ENCODE measurements around the gene GNPTG.

Gene GNPTG

DNA sequence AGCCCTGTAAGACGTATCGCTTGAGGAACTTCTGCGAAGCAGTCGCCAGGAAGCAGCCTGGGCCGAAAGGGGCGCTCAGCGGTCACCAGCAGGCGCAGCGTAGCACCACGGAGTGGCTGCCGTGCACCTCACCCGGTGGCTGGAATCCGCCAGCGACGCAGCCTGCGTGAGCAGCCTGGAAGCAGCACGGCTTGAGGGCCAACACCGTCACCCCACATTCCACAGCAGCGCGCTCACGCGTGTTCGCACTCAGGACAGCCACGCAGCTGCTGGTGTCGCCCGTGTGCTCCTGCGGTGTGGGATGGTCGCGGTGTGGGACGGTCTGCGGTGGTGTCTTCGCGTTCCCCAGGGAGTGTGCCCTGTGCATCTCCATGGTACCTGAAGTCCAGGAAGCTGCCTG, 32.7 kb upstream of the GNPTG start:
- TF ChIP-seq, protein P1, sequence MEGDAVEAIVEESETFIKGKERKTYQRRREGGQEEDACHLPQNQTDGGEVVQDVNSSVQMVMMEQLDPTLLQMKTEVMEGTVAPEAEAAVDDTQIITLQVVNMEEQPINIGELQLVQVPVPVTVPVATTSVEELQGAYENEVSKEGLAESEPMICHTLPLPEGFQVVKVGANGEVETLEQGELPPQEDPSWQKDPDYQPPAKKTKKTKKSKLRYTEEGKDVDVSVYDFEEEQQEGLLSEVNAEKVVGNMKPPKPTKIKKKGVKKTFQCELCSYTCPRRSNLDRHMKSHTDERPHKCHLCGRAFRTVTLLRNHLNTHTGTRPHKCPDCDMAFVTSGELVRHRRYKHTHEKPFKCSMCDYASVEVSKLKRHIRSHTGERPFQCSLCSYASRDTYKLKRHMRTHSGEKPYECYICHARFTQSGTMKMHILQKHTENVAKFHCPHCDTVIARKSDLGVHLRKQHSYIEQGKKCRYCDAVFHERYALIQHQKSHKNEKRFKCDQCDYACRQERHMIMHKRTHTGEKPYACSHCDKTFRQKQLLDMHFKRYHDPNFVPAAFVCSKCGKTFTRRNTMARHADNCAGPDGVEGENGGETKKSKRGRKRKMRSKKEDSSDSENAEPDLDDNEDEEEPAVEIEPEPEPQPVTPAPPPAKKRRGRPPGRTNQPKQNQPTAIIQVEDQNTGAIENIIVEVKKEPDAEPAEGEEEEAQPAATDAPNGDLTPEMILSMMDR (conservative IDR thresholded peaks at IDR 0.05; ENCODE audit: low read depth, low read length): no peak
- no peak for DNase-seq (ENCODE audit: low read depth)

DNA sequence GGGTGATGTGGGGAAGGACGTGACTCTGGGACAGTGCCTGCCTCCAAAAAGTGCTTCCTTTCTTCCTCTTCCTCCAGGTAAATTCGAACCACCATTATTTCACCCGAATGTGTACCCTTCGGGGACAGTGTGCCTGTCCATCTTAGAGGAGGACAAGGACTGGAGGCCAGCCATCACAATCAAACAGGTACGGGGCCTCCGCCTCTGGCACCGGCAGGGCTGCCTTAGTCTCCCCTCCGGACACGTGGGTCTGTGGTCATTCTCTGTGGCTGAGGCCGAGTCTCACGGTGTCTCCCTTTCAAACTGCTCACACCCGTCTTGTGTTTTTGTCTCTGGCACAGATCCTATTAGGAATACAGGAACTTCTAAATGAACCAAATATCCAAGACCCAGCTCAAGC, 31.6 kb upstream of the GNPTG start:
- DNase-seq (ENCODE audit: low read depth): no peak
- H3K4me3 ChIP-seq (ENCODE audit: low read length): no peak overlapping the region
- TF ChIP-seq, protein P1 (conservative IDR thresholded peaks at IDR 0.05; ENCODE audit: low read depth, low read length): no peak

More for the DNA sequence above, 32.7 kb upstream of the GNPTG start:
- no peak overlapping the region for H3K4me3 ChIP-seq (ENCODE audit: low read length)

DNA sequence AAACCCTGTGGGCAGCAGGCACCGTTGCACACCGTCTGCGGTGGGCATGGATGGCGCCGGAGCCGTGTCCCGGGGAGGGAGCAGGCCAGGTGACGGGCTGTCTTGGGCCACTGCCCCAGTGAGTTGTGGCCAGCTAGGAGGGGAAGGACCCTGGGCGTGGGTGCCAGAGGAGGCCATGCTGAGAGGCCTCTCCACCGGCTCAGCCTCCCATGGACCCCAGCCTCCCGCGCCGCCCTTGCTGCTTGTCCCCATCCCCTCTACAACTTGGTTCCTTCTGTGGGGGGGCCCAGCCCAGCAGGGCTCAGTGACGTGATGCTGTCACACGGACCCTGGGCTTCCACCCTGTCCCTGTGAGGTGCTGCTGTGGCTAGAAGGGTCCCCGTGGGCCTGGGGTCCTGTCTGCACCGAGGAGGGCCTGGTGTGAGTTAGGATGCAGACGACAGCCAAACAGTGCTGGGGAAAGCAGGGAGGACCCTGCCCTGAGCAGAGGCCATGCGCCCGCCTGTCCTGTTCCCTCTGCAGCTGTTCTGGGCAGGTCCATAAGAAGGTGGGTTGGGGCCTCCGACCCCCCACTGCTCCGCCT, 31.0 kb upstream of the GNPTG start:
- H3K4me3 ChIP-seq (ENCODE audit: low read length): no peak overlapping the region
- TF ChIP-seq, protein P1 (conservative IDR thresholded peaks at IDR 0.05; ENCODE audit: low read depth, low read length): no peak
- DNase-seq (ENCODE audit: low read depth): no peak

DNA sequence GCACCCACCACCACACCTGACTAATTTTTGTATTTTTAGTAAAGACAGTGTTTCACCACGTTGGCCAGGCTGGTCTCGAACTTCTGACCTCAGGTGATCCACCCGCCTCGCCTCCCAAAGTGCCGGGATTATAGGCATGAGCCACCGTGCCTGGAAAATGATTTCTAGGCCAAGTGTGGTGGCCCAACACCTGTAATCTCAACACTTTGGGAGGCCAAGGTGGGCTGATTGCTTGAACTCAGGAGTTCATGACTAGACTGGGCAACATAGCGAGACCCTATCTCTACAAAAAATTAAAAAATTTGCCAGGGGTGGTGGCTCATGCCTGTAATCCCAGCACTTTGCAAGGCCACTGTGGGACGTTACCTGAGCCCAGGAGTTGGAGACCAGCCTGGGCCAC, 29.3 kb upstream of the GNPTG start:
- DNase-seq (ENCODE audit: low read depth): no peak
- TF ChIP-seq, protein P1 (conservative IDR thresholded peaks at IDR 0.05; ENCODE audit: low read depth, low read length): no peak
- no peak overlapping the region for H3K4me3 ChIP-seq (ENCODE audit: low read length)

DNA sequence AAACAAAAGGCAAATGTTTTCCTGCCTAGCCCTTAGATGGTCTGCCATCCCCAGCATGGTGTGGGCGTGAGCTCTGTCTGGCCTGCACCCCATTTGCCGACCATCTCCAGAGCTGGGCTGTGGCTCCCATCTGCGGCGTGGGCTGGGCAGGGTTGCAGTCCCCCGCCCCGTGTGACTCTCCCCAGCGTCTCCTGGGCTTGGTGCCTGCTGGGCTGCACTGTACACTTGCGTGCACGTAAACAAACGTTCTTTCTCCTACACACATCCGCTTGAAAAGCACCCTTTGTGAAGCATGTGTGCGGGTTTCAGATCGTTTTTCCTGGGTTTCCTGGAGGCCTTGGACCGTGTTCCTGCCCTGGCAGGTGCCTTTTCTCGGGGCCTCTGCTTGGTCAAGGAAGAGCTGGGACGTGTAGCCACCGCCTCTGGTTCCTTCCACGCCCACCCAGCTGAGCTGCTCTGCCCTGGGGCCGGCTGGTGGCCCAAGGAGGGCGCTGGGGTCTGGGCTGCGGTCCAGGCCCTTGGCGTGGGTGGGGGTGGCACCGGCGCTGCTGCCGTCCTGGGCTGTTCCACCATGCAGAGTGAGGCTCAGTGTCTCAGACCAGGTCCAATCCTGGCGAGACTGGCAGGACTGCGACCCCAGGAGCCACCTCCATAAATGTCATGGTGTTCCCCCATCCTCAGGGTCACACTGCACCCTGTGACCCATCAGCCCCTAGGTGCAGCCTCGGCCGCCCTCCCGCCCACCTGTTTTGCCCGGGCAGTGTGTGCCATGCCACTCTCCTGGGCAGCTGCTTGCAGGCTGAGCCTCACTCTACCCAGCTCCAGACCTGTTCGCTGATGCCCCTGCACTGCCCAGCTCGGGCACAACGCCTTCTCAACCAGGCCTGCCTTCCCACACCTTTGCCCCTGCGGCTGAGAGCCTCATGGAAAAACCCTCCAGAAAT, 28.2 kb upstream of the GNPTG start:
- TF ChIP-seq, protein P1 (conservative IDR thresholded peaks at IDR 0.05; ENCODE audit: low read depth, low read length): no peak
- no peak for DNase-seq (ENCODE audit: low read depth)
- no peak overlapping the region for H3K4me3 ChIP-seq (ENCODE audit: low read length)

DNA sequence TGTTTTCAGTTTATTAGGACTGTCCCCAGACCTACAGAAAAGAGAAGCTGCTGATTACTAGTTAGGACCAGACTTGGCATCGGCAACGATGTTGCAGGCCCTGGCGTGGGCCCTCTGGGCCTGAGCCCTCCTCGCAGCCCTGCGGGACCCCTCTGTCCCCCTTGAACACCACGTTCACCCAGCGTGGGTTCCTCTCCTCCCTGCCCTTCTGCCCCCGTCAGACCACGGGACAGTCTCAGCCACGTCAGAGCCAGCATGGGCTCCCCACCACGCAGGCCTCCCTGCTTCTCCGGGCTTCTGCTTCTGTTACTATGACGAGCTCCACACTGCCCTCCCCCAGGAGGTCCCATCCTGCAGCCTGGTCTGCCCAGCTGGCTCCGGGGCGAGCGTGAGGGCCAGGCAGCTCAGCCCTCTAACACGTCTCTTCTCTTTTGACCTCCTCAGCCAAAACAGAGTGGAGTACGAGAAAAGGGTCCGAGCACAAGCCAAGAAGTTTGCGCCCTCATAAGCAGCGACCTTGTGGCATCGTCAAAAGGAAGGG, 27.4 kb upstream of the GNPTG start:
- no peak overlapping the region for H3K4me3 ChIP-seq (ENCODE audit: low read length)
- DNase-seq (ENCODE audit: low read depth): no peak
- TF ChIP-seq, protein P1 (conservative IDR thresholded peaks at IDR 0.05; ENCODE audit: low read depth, low read length): no peak
